Mucosa of descending colon (tissue), 3 donors: ENCODE results near the gene ZBTB7A. TPM values are rescaled to one million over a fixed set of nuclear protein-coding genes. Genes with fewer than 3 reads are reported as not detected.
A peak's percentile ranks its signal among the peaks of the same experiment; 100 is the strongest.

Experiments used
- ATAC-seq: fragments of 200-7000 bp; cut with Tn5 transposase; one replicate; pipeline ENCODE4 v1.9.1; 2020; ENCODE audit warnings: mild to moderate bottlenecking, moderate library complexity
- DNase-seq, 3 donors: peaks; one replicate each; pipeline ENCODE4 v3.0.0-alpha.2; 2020
- H3K36me3 ChIP-seq: fragments of 200-600 bp; one replicate; pipeline ENCODE4 v1.8.0; 2021; ENCODE audit warnings: low read depth, mild to moderate bottlenecking
- H3K4me1 ChIP-seq: fragments of 200-600 bp; one replicate; pipeline ENCODE4 v1.8.0; 2021; ENCODE audit warnings: low read depth, mild to moderate bottlenecking
- H3K4me3 ChIP-seq: fragments of 200-600 bp; one replicate; pipeline ENCODE4 v1.8.0; 2021; ENCODE audit warnings: mild to moderate bottlenecking
- H3K9me3 ChIP-seq: fragments of 200-600 bp; one replicate; pipeline ENCODE4 v1.8.0; 2021; ENCODE audit warnings: mild to moderate bottlenecking
- intact Hi-C, 2 donors: fragments of 100-400 bp; cut with DNase I in 1 of 2; cut with micrococcal nuclease in 1 of 2; formaldehyde crosslinking; loops; one replicate each; pipeline versions ENCODE4 v1.11.0 to v1.11.1; 2022; cut with DNase I, micrococcal nuclease
- total RNA-seq, 3 donors: library from RNA; stranded (reverse); fragmentation: NEBNext Ultra II Directional in 2 of 3; extraction: Animal tissue kit (Norgen Biotek cat#: 25700) in 2 of 3; gene quantifications; one replicate each; pipeline versions ENCODE4 v1.2.1 to v1.2.4, GENCODE V29; 2021 to 2023
- TF ChIP-seq, protein P1 (sequence below): fragments of 200-600 bp; IDR thresholded peaks from one replicate; pipeline ENCODE4 v1.8.0; 2022; ENCODE audit warnings: antibody characterized with exemption, mild to moderate bottlenecking
- donor health status: DM: no; HTN: no; CAD: no; lungs with moderate emphysema.
- donor health status: DM: no; HTN: no; CAD: no.
- donor health status: DM: no; HTN: yes; CAD: no.

The ZBTB7A gene
- total RNA-seq, 3 donors from 2014 or later = 104 to 115 (median 112) TPM

DNA sequence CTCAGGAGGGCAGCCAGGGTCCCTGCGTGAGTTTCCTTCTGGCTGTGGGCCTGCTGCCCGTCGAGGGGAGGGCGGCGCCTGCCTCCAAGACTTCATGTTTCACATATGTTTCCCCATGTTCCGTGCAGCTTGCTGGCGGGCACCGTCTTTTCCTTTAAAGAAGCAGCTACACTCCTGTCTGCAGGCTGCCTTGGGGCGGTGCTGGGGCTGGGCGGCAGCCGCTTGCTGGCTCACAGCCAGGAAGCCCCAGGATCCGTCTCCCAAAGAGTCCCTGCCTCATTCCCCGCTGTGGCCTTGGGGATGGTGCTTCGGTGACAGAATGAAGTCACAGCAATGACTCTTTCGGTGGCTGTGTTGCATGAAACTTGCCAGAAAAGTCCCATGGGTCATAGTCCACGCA, 34.3 kb downstream of the ZBTB7A start:
- intact Hi-C loops = no loop called here
- H3K4me3 ChIP-seq = no peak overlapping the region

DNA sequence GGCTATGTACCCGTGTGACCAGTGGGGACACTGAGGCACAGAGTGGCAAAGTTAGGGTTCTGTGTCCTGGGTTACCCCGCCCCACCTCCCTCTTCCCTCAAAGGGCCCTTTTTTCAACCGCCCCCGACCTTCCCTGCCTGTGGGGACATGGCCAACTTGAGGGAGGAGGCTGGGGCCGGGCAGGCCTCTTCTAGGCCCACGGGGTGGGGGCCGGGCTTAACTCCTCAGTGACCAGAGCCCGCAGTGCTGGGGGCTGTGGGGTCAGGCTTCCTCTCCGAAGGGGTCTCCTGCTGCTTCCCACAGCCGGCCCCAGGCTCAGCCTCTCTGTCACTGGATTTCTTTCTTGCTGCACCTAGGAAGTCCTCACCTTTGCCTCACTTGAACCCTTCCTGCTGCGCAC, 35.3 kb downstream of the ZBTB7A start:
- no peaks in the 10 kb centered on the region for H3K36me3 ChIP-seq
- H3K9me3 ChIP-seq = no peaks in the 10 kb centered on the region
- ATAC-seq (no peak), DNase-seq (peak in 1 of 3 donors; percentile 48)
- no peak overlapping the region for H3K4me3 ChIP-seq
- H3K4me1 ChIP-seq = no peaks in the 10 kb centered on the region
- TF ChIP-seq, protein P1, sequence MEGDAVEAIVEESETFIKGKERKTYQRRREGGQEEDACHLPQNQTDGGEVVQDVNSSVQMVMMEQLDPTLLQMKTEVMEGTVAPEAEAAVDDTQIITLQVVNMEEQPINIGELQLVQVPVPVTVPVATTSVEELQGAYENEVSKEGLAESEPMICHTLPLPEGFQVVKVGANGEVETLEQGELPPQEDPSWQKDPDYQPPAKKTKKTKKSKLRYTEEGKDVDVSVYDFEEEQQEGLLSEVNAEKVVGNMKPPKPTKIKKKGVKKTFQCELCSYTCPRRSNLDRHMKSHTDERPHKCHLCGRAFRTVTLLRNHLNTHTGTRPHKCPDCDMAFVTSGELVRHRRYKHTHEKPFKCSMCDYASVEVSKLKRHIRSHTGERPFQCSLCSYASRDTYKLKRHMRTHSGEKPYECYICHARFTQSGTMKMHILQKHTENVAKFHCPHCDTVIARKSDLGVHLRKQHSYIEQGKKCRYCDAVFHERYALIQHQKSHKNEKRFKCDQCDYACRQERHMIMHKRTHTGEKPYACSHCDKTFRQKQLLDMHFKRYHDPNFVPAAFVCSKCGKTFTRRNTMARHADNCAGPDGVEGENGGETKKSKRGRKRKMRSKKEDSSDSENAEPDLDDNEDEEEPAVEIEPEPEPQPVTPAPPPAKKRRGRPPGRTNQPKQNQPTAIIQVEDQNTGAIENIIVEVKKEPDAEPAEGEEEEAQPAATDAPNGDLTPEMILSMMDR = no peak
- intact Hi-C loops = no loop called here

More for the DNA sequence above, 34.3 kb downstream of the ZBTB7A start:
- TF ChIP-seq, protein P1 = no peak
- Histone ChIP-seq H3K4me1 (no peaks in the 10 kb centered on the region), H3K9me3 (no peaks in the 10 kb centered on the region), H3K36me3 (peaks cover 3% of the 10 kb centered on the region)
- DNase-seq (no peak), ATAC-seq (no peak)

GRCh38 chr19:4030981-4031380, 35.7 kb downstream of the ZBTB7A start:
- ATAC-seq (no peak), DNase-seq (no peak)
- Histone ChIP-seq H3K4me3 (no peak overlapping the region), H3K36me3 (no peaks in the 10 kb centered on the region), H3K4me1 (no peaks in the 10 kb centered on the region), H3K9me3 (no peaks in the 10 kb centered on the region)
- TF ChIP-seq, protein P1 = no peak
- intact Hi-C loops = no loop called here

DNA sequence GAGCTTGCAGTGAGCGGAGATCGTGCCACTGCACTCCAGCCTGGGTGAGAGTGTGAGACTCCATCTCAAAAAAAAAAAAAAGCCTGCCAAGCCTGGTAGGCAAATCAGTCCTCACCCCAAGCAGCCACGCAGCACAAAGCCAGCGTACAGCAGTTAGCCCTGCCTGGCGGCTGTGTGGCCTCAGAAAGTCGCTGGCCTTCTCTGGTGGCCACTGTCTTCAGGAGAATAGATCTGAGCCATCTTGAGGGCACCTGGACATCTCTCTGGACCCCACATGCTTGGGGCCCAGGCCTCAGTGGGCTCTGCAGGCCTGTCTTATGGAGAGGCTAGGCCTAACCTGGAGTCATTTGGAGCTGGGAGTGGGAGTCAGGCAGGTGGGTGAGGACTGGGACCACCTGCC, 36.1 kb downstream of the ZBTB7A start:
- ATAC-seq = no peak
- no peaks in the 10 kb centered on the region for H3K36me3 ChIP-seq

DNA sequence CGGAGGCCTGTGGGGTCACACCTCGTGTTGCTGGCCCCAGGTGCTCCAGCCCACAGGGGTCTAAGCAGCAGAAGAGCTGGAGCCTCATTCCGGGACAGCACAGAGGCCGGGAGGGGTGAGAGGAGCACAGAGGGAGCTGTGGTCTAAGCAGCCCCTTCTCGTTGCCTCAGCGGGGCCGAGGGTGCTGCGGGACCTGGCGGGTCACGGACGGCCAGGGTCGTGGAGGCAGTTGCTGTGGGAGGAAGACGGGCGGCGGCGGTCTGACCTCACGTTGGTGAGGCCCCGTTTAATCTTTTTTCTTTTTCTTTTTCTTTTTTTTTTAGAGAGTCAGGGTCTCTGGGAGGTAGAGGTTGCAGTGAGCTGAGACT, 37.5 kb downstream of the ZBTB7A start:
- DNase-seq (no peak), ATAC-seq (no peak)
- intact Hi-C loops = no loop called here
- Histone ChIP-seq H3K9me3 (no peaks in the 10 kb centered on the region), H3K4me3 (no peak overlapping the region), H3K4me1 (no peaks in the 10 kb centered on the region), H3K36me3 (no peaks in the 10 kb centered on the region)
- TF ChIP-seq, protein P1 = no peak

More for the DNA sequence above, 36.1 kb downstream of the ZBTB7A start:
- no peak overlapping the region for H3K4me3 ChIP-seq
- intact Hi-C loops = no loop called here
- TF ChIP-seq, protein P1 = no peak
- no peak for DNase-seq
- H3K4me1 ChIP-seq = no peaks in the 10 kb centered on the region
- H3K9me3 ChIP-seq = no peaks in the 10 kb centered on the region
